ENCODE data around the gene SEPTIN1.
"Not testable (repeated sequence)": the region's sequence is repeated elsewhere in the genome, so short reads cannot be mapped to it uniquely, and the experiment has no call there.

SEPTIN1 gene

DNA sequence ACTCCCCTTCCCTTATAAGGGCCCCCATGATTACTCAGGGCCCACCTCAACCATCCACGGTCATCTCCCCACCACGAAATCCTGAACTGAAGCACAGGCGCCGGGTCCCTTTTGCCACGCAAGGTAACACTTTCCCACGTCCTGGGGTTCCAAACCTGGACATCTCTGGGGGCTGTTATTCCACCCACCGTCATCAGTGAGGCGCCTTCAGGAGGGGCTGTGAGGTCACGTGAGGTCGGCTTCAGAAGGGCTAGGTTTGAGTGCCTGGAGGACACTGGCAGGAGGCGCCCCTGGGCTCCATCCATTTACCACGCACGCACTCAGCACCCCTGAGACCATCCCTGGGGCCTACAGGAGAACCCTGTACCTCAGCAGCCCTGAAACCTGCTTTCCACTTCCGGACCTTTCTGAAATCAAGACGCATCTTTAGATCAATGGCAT is 31.3 kb downstream of the SEPTIN1 start:
- H3K4me3 ChIP-seq (ENCODE audit: low read depth, low read length) = no peak overlapping the region
- DNase-seq (ENCODE audit: low read depth) = no peak
- TF ChIP-seq, protein P1, sequence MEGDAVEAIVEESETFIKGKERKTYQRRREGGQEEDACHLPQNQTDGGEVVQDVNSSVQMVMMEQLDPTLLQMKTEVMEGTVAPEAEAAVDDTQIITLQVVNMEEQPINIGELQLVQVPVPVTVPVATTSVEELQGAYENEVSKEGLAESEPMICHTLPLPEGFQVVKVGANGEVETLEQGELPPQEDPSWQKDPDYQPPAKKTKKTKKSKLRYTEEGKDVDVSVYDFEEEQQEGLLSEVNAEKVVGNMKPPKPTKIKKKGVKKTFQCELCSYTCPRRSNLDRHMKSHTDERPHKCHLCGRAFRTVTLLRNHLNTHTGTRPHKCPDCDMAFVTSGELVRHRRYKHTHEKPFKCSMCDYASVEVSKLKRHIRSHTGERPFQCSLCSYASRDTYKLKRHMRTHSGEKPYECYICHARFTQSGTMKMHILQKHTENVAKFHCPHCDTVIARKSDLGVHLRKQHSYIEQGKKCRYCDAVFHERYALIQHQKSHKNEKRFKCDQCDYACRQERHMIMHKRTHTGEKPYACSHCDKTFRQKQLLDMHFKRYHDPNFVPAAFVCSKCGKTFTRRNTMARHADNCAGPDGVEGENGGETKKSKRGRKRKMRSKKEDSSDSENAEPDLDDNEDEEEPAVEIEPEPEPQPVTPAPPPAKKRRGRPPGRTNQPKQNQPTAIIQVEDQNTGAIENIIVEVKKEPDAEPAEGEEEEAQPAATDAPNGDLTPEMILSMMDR (IDR thresholded peaks at IDR 0.05; ENCODE audit: low read depth, low read length, missing control alignments) = no peak

DNA sequence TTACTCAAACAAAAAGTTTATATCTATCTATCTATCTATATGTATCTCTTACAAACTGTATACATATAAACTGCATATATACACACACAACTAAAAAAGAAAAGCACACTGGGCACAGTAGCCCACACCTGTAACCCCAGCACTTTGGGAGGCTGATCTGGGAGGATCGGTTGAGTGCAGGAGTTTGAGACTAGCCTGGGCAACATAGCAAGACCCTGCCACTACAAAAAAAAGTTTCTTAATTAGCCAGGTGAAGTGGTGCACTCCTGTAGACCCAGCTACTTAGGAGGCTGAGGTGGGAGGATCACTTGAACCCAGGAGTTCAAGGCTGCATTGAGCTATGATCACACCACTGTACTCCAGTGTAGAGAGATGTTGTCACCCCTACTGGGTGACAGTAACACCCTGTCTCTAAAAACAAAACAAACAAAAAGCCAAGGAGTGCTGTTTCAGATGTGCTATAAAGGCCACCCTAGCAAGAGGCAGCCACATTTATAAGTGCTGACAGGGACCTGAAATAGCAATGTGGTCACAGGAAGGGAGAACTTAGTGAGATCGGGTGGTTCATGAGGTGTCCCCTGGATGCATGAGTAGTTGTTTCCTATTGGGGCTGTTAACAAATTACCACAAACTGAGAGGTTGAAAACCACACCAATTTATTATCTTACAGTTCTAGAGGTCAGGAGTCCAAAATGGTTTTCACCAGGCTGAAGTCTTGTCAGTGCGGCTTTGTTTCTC is 32.1 kb downstream of the SEPTIN1 start:
- TF ChIP-seq, protein P1 (IDR thresholded peaks at IDR 0.05; ENCODE audit: low read depth, low read length, missing control alignments) = no peak
- no peak overlapping the region for H3K4me3 ChIP-seq (ENCODE audit: low read depth, low read length)
- DNase-seq (ENCODE audit: low read depth) = peak; percentile 82

DNA sequence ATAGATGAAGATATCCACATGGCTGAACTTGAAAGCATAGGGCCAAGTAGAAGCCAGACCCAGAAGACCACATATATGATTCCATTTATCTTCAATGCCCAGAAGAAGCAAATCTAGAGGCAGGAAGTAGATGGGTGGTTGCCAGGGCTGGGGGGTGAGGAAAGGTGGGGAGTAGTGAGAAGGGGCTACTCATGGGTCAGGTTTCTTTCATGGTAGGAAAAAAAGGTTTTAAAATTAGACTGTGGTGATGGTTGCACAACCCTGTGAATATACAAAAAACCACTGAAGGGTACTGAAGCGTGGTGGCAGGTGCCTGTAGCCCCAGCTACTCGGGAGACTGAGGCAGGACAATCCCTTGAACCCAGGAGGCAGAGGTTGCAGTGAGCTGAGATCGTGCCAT is 32.7 kb downstream of the SEPTIN1 start:
- no peak overlapping the region for H3K4me3 ChIP-seq (ENCODE audit: low read depth, low read length)
- no peak for DNase-seq (ENCODE audit: low read depth)
- TF ChIP-seq, protein P1 (IDR thresholded peaks at IDR 0.05; ENCODE audit: low read depth, low read length, missing control alignments) = no peak

DNA sequence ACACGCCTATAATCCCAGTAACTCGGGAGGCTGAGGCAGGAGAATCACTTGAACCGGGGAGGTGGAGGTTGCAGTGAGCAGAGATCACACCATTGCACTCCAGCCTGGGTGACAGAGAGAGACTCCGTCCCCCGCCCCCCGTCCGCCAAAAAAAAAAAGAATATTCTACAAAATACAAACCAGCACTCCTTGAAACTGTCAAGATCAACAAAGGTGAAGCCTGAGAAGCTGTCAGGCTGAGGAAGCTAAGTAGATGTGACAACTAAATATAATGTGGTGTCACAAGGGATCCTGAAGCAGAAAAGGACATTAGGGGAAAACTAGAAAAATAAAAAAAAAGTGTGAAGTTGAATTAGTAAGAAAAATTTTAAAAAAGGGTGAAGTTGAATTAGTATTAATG is 33.4 kb downstream of the SEPTIN1 start:
- DNase-seq (ENCODE audit: low read depth) = no peak
- TF ChIP-seq, protein P1 (IDR thresholded peaks at IDR 0.05; ENCODE audit: low read depth, low read length, missing control alignments) = no peak
- no peak overlapping the region for H3K4me3 ChIP-seq (ENCODE audit: low read depth, low read length)

DNA sequence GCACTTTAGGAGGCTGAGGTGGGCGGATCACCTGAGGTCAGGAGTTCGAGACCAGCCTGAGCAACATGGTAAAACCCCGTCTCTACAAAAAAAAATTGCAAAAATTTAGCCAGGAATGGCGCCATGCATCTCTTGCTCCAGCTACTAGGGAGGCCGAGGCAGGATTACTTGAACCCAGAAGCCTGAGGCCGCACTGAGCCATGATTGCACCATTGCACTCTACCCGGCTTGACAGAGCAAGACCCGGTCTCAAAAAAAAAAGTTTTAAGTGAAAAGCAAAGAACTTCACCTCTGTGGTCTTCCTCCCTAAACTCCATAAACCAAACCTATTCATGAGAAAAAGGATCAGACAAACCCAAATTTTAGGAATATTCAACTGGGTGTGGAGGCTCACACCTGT is 34.2 kb downstream of the SEPTIN1 start:
- no peak for DNase-seq (ENCODE audit: low read depth)
- H3K4me3 ChIP-seq (ENCODE audit: low read depth, low read length) = no peak overlapping the region
- TF ChIP-seq, protein P1 (IDR thresholded peaks at IDR 0.05; ENCODE audit: low read depth, low read length, missing control alignments) = no peak

DNA sequence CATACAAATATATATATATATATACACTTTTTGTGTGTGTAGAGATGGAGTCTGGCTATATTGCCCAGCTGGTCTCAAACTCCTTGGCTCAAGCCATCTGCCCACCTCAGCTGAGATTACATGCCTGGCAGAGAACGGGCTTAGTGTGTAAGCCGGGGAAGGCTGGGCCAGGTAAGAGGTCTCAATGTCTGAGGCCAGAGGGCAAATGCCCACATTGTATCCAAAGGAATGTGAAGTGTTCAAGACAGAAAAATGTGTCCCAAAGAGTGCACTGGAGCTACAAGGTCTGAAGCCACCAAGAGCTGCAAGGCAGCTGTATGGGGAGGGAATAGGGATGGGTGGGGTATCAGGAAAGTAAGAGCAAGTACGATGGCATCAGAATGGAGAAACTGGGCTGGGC is 36.1 kb downstream of the SEPTIN1 start:
- H3K4me3 ChIP-seq (ENCODE audit: low read depth, low read length) = no peak overlapping the region
- no peak for DNase-seq (ENCODE audit: low read depth)
- TF ChIP-seq, protein P1 (IDR thresholded peaks at IDR 0.05; ENCODE audit: low read depth, low read length, missing control alignments) = no peak

DNA sequence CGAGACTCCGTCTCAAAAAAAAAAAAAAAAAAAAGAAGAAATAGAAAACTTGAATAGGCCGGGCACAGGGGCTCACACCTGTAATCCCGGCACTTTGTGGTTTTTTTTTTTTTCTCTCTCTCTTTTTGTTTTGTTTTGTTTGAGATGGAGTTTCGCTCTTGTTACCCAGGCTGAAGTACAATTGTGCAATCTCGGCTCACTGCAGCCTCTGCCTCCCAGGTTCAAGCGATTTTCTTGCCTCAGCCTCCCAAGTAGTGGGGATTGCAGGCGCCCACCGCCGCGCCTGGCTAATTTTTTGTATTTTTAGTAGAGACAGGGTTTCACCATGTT is 38.9 kb downstream of the SEPTIN1 start:
- not testable (repeated sequence) for H3K4me3 ChIP-seq (ENCODE audit: low read depth, low read length); DNase-seq (ENCODE audit: low read depth)
